ENCODE results near the gene SH3GL1.

SH3GL1 gene

DNA sequence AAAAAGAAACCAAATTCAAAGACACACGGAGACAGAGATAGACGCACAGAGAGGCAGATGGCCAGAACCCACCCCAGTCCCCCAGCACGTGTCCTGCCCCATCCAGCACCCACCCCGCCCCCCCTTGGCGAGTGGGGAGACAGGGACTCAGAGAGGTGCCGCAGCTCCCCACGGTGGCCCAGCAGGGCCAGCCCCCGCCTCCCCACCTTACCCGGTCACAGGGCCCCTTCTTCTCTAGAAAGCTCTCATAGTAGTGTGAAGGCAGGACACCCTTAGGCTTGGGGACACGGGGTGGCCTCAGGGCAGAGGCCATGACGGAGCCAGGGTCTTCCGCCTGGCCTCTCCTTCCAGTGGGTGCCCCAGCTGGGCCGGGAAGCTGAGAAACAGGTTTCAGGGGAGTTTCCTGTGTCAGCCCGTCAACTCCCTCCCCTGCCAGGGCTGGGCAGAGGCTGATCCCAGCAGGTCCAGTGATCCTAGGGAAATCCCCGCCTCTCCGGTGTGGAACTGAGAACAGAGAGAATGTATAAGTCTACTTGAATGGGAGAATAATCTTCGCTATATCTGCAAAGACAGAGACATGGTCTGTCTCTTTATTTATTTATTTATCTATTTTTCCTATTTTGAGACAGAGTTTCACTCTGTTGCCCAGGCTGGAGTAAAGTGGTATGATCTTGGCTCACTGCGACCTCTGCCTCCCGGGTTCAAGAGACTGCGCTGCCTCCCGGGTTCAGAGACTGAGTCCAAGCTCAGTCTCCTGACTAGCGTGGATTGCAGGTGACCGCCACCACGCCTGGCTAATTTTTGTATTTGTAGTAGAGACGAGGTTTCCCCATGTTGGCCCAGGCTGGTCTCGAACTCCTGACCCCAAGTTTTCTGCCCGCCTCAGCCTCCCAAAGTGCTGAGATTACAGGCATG, 61.6 kb downstream of the SH3GL1 start, which contains the start of gene STAP2:
Gene STAP2 (minus strand): TSS at position 387 of the 915 bp plus-strand sequence. CDS start 74 bp downstream, at position 313.
- DNase-seq: peak; percentile 36

DNA sequence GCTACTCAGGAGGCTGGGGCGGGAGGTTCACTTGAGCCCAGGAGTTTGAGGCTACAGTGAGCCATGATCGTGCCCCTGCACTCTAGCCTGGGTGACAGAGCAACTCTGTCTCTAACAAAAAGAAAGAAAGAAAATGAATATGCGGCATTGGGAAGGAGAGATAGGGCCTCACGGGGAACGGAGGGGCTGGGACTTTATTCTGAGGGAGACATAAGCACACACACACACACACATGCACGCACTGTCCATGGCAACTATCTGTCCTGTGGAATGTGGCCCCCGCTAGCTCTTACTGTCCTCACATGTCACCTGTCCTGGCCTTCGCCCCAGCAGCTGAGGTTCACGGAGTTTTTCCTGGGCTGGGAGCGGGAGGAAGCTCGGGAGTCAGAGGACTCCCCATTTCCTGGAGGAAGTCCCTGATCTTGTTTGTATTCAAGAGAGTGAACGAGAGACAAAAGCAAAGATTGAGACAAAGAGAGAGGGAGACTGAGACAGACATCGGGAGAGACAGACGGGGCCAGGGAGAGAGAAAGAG, 62.4 kb downstream of the SH3GL1 start:
- DNase-seq: no peak

GRCh38 chr19:4334929-4335570, 65.3 kb downstream of the SH3GL1 start:
- no peak for DNase-seq

GRCh38 chr19:4329858-4330257, 70.5 kb downstream of the SH3GL1 start:
- DNase-seq: no peak

DNA sequence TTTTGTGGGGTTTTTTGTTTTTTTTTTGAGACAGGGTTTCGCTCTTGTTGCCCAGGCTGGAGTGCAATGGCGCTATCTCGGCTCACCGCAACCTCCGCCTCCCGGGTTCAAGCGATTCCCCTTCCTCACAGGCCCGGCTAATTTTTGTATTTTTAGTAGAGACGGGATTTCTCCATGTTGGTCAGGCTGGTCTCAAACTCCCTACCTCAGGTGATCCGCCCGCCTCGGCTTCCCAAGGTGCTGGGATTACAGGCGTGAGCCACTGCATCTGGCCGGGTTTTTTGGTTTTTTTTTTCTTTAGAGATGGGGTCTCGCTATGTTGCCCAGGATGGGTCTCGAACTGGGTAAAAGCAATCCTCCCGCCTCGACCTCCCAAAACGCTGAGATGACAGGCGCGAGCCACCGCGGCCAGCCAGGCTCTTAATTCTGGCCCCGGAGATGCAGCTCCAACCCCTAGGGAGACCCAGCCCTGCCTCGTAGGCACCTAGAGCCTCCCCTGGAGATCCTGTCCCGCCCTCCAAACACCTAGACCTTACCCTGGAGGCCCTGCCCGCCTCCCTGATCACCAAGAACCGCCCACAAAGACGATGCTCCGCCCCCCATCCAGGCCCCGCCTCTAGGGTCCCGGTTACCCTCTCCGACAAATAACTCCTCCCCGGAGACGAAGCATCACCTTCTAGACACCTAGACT, 71.2 kb downstream of the SH3GL1 start:
- peak; percentile 84 for DNase-seq

DNA sequence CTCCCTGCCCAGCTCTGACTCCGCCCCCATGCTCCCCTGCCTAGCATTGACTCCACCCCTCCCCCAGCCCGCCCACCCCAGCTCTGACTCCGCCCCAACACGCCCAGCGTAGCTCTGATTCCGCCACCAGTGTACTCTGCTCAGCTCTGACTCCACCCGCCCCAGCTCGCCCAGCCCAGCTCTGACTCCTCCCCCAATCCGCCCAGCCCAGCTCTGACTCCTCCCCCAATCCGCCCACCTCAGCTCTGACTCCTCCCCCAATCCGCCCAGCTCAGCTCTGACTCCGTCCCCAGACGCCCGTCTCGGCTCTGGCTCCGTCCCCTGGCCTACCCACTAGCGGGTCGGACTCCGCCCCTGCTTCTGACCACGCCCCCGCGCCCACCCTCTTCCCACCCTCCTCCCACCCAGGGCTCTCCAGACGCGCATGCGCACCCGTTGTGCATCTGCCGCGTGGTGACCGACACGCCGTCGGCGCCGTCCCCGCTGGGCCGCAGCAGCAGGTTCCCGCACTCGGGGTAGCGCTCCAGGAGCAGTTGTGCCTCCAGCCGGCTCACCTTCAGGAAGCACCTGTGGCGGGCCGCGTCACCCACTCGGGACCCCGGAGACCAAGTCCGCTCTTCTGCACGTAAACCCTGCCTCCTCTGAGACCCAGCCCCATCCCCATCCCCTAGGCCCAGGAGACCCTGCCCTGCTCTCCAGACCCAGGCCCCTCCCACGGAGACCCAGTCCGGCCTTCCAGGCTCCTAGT, 71.9 kb downstream of the SH3GL1 start:
- DNase-seq: peak; percentile 99

DNA sequence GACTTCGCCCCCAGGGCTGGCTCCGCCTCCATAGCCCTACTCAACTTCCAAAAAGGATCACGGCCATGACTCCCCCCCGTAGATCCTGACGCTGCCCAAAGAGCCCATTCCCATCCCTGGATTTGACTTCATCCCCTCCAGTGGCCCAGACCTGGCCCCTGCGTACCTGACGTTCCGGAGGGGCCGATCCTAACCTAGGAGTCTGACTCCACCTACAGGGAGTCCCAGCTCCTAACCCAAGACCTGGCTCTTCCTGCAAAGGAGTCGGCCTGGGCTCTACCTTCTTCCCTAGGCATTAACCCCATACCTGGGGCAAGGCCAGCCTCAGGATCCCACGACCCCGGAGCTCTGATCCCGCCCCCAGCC, 72.5 kb downstream of the SH3GL1 start:
- no peak for DNase-seq

DNA sequence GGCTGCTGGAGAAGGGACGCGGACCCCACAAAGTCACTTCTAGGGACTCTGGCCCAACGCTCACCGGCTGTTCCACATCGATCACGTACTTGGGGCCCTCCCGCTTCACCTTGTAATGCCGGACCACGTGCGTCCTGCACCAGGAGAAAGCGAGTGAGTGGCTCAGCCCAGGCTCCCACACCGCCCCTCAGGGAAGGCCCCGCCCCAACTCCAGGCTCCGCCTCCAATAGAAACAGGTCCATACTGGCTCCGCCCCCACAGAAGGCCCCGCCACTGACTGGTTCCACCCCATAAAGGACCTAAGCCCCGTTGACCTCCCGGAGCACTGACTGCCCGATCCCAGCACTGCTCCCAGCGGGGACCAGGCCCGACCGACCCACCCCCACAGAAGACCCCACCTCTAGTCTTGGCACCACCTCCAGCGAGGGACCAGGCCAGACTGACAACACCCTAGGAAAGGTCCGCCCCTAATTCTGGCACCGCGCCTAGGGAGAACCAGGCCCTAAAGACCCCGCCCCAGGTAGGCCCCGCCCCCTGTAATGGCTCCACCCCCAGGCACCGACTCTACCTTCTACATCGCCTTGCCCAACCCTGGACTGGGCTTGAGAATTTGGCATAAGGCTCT, 73.0 kb downstream of the SH3GL1 start:
- peak; percentile 96 for DNase-seq

- DNase-seq: peak; percentile 29
Observed at GRCh38 chr19:4326837-4327251, 73.5 kb downstream of the SH3GL1 start.

- DNase-seq: no peak
Observed at GRCh38 chr19:4326215-4326836, 74.0 kb downstream of the SH3GL1 start.

- no peak for DNase-seq
Observed at GRCh38 chr19:4324228-4324627, 76.1 kb downstream of the SH3GL1 start.

- no peak for DNase-seq
Observed at GRCh38 chr19:4323692-4324091, 76.7 kb downstream of the SH3GL1 start.

- DNase-seq: no peak
Observed at GRCh38 chr19:4322942-4323665, 77.2 kb downstream of the SH3GL1 start.

- no peak for DNase-seq
Observed at GRCh38 chr19:4320419-4320818, 79.9 kb downstream of the SH3GL1 start.

DNA sequence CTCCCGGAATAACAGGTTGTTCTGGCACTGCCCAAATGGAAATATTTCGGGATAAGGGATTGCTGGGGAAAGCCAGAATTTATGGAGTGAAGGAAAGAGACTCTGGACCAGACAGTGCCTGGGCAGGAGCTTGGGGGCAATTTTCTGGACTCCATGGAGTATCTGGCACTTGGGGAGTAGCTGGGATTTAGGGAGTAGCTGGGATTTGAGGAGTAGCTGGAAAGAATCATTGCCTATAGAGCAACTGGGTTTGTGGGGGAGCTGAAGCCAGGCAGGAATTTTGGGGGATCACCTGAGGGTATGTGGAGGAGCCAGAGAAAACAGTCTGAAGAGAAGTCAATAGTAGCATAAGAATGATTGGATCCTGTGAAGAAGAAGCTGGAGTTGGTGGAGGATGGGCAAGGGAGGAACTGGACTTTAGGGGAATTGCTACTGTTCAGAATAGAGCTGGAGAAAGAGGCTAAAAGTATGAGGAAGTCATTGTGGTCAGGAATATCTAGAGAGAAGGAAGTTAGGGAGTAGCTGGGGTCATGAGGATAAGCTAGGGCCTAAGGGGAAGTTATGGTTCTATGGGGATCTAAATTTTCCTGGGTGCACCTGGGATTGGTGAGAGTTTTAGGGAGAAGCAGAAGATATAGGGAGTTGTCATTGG, 81.2 kb downstream of the SH3GL1 start:
- no peak for DNase-seq

GRCh38 chr19:4318460-4318859, 81.9 kb downstream of the SH3GL1 start:
- DNase-seq: no peak

DNA sequence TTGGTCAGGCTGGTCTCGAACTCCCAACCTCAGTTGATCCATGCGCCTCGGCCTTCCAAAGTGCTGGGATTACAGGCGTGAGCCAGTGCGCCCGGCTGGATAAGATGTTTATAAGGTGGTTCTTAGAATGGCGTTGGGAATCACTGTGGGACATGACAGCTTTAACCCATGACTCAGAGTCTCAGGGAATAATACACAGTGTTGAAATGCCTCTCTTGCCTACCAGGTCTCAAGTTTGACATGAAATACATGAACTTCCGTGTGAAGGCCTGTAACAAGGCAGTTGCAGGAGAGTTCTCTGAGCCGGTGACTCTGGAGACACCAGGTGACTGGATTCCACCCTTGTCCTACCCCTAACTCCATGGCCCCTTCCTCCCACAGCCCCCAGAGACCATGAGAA, 83.4 kb downstream of the SH3GL1 start:
- DNase-seq: no peak

DNA sequence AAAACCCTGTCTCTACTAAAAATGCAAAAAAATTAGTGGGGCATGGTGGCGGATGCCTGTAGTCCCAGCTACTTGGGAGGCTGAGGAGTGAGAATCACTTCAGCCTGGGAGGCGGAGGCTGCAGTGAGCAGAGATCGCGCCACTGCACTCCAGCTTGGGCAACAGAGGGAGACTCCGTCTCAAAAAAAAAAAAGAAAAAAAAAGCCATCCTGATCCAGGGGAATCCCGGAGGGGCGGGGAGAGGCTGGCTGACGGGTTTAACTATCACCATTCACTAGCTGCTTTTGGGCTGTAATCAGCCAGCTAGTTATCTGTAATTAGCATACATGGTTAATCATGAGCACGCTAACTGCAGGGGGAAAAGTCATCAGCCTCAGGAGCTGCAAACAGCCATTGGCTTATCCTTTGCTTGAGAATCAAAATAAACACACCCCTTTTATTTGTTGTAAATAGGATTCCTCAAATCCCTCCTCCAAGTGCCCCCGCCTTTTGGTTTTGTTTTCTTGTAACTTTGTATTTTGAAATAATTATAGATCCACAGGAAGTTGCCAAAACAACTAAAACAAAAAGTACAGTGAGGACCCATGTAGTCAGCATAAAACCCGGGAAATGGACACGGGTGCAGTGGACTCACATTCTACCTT, 86.4 kb downstream of the SH3GL1 start:
- no peak for DNase-seq
